ENCODE results near the gene FGF19.

Gene FGF19

GRCh38 chr11:69711822-69712801, 8.3 kb upstream of the FGF19 start:
- no peak overlapping the region for H3K4me3 ChIP-seq (ENCODE audit: low read depth, low read length)
- no peak for DNase-seq (ENCODE audit: low read depth)
- no peak for TF ChIP-seq CTCF (IDR thresholded peaks at IDR 0.05; ENCODE audit: control insufficient read depth, extremely low read depth, insufficient read depth)

- no peak for TF ChIP-seq CTCF (IDR thresholded peaks at IDR 0.05; ENCODE audit: control insufficient read depth, extremely low read depth, insufficient read depth)
- no peak for DNase-seq (ENCODE audit: low read depth)
Observed at GRCh38 chr11:69708736-69709401, 5.0 kb upstream of the FGF19 start.

GRCh38 chr11:69707176-69707575, 3.4 kb upstream of the FGF19 start:
- H3K4me3 ChIP-seq (ENCODE audit: low read depth, low read length), result no peak overlapping the region
- no peak for TF ChIP-seq CTCF (IDR thresholded peaks at IDR 0.05; ENCODE audit: control insufficient read depth, extremely low read depth, insufficient read depth)
- no peak for DNase-seq (ENCODE audit: low read depth)

More at GRCh38 chr11:69708736-69709401, 5.0 kb upstream of the FGF19 start:
- no peak overlapping the region for H3K4me3 ChIP-seq (ENCODE audit: low read depth, low read length)

- H3K4me3 ChIP-seq (ENCODE audit: low read depth, low read length), result no peak overlapping the region
- no peak for DNase-seq (ENCODE audit: low read depth)
Observed at GRCh38 chr11:69705901-69706787, 2.3 kb upstream of the FGF19 start.

GRCh38 chr11:69705351-69705811, 1.6 kb upstream of the FGF19 start:
- TF ChIP-seq CTCF (IDR thresholded peaks at IDR 0.05; ENCODE audit: control insufficient read depth, extremely low read depth, insufficient read depth), result no peak
- H3K4me3 ChIP-seq (ENCODE audit: low read depth, low read length), result no peak overlapping the region
- DNase-seq (ENCODE audit: low read depth), result no peak

More at GRCh38 chr11:69705901-69706787, 2.3 kb upstream of the FGF19 start:
- TF ChIP-seq CTCF (IDR thresholded peaks at IDR 0.05; ENCODE audit: control insufficient read depth, extremely low read depth, insufficient read depth), result no peak

- DNase-seq (ENCODE audit: low read depth), result no peak
- no peak overlapping the region for H3K4me3 ChIP-seq (ENCODE audit: low read depth, low read length)
- TF ChIP-seq CTCF (IDR thresholded peaks at IDR 0.05; ENCODE audit: control insufficient read depth, extremely low read depth, insufficient read depth), result peak; percentile 88
Observed at GRCh38 chr11:69704508-69705253, 859 bp upstream of the FGF19 start.

Measured in LNCaP clone FGC (cell line).